ENCODE measurements around the gene OR10V1. TPM values are rescaled to one million over a fixed set of nuclear protein-coding genes. Genes with fewer than 3 reads are reported as not detected.
A peak's percentile ranks its signal among the peaks of the same experiment; 100 is the strongest.

OR10V1 gene
- total and polyA plus RNA-seq, 9 of the 15 experiments (the other 6 are each of a cell fraction or from before 2014, with no cell fraction given), result not detected

DNA sequence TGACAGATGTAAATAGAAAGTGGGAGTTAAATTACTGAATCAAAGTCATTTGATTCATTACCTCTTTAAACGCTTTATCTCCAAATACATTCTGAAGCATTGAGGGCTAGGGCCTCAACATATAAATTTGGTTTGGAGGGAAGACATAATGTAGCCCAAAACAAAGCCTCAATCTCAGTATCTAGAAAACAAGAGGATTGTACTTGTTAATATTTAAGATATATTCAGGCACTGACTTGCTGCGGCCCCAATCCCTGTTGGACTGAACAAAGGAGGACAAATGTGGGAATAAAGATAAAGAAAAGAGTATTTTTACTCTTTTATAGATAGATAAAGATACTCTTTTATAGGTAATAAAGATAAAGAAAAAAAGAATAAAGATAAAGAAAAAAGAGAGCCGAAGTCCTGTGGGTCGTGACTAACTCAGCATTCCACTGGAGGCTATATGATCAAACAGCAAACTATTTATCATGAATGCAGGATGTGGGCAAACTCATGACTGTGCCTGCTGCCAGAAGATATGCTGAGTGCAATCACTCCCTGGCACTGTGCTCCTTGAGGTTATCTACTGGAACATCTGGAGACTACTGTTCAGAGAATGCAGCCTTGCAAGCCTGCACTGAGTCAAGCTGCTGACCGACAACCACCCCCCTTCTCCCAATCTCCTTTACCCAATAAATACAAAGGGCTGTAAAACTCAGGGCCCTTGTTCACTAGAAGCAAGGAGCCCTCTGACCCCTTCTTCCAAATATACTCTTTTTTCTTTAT lies 6.9 kb downstream of the OR10V1 start (continued):
- TF ChIP-seq, protein P1, sequence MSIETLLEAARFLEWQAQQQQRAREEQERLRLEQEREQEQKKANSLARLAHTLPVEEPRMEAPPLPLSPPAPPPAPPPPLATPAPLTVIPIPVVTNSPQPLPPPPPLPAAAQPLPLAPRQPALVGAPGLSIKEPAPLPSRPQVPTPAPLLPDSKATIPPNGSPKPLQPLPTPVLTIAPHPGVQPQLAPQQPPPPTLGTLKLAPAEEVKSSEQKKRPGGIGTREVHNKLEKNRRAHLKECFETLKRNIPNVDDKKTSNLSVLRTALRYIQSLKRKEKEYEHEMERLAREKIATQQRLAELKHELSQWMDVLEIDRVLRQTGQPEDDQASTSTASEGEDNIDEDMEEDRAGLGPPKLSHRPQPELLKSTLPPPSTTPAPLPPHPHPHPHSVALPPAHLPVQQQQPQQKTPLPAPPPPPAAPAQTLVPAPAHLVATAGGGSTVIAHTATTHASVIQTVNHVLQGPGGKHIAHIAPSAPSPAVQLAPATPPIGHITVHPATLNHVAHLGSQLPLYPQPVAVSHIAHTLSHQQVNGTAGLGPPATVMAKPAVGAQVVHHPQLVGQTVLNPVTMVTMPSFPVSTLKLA (conservative IDR thresholded peaks at IDR 0.05), result peak in 1 of 2 experiments; percentile 73; a peak in 3 of 4 replicates
- peak; percentile 87 for TF ChIP-seq MYNN (IDR thresholded peaks at IDR 0.05)
- no peak for TF ChIP-seq MYNN (CRISPR knock-in tag; IDR thresholded peaks at IDR 0.05)
- TF ChIP-seq, protein P2, sequence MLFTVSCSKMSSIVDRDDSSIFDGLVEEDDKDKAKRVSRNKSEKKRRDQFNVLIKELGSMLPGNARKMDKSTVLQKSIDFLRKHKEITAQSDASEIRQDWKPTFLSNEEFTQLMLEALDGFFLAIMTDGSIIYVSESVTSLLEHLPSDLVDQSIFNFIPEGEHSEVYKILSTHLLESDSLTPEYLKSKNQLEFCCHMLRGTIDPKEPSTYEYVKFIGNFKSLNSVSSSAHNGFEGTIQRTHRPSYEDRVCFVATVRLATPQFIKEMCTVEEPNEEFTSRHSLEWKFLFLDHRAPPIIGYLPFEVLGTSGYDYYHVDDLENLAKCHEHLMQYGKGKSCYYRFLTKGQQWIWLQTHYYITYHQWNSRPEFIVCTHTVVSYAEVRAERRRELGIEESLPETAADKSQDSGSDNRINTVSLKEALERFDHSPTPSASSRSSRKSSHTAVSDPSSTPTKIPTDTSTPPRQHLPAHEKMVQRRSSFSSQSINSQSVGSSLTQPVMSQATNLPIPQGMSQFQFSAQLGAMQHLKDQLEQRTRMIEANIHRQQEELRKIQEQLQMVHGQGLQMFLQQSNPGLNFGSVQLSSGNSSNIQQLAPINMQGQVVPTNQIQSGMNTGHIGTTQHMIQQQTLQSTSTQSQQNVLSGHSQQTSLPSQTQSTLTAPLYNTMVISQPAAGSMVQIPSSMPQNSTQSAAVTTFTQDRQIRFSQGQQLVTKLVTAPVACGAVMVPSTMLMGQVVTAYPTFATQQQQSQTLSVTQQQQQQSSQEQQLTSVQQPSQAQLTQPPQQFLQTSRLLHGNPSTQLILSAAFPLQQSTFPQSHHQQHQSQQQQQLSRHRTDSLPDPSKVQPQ (CRISPR knock-in tag; IDR thresholded peaks at IDR 0.05; ENCODE audit: borderline replicate concordance), result no peak
- TF ChIP-seq CBFB (CRISPR knock-in tag; IDR thresholded peaks at IDR 0.05), result no peak
- TF ChIP-seq NFE2 (IDR thresholded peaks at IDR 0.05; ENCODE audit: low read depth), result peak; percentile 65; the same call in 1 of the 2 replicates
- peak; percentile 71 for TF ChIP-seq TEAD2 (tag; IDR thresholded peaks at IDR 0.05)
- peak; percentile 77 for TF ChIP-seq GATAD2A (IDR thresholded peaks at IDR 0.05)
- peak; percentile 45; the same call in 1 of the 2 replicates for TF ChIP-seq ZBTB17 (CRISPR knock-in tag; IDR thresholded peaks at IDR 0.05)
- TF ChIP-seq SMARCB1 (IDR thresholded peaks at IDR 0.05; ENCODE audit: insufficient read length, low read depth), result no peak
- TF ChIP-seq MTA2 (IDR thresholded peaks at IDR 0.05; ENCODE audit: low read depth), result peak; percentile 98
- TF ChIP-seq, protein P3, sequence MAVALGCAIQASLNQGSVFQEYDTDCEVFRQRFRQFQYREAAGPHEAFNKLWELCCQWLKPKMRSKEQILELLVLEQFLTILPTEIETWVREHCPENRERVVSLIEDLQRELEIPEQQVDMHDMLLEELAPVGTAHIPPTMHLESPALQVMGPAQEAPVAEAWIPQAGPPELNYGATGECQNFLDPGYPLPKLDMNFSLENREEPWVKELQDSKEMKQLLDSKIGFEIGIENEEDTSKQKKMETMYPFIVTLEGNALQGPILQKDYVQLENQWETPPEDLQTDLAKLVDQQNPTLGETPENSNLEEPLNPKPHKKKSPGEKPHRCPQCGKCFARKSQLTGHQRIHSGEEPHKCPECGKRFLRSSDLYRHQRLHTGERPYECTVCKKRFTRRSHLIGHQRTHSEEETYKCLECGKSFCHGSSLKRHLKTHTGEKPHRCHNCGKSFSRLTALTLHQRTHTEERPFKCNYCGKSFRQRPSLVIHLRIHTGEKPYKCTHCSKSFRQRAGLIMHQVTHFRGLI (CRISPR knock-in tag; IDR thresholded peaks at IDR 0.05), result peak; percentile 68; the same call in 1 of the 2 replicates
- TF ChIP-seq BHLHE40 (IDR thresholded peaks at IDR 0.05; ENCODE audit: low read length), result peak; percentile 80
- TF ChIP-seq ERF (CRISPR knock-in tag; IDR thresholded peaks at IDR 0.05), result peak; percentile 78; the same call in 1 of the 2 replicates
- TF ChIP-seq GATAD2B (IDR thresholded peaks at IDR 0.05; ENCODE audit: borderline replicate concordance), result peak; percentile 83; the same call in 1 of the 2 replicates
- TF ChIP-seq NCOA1 (IDR thresholded peaks at IDR 0.05; ENCODE audit: low read depth), result peak; percentile 90
- TF ChIP-seq MTA3 (IDR thresholded peaks at IDR 0.05; ENCODE audit: borderline replicate concordance), result peak; percentile 92
- peak; percentile 78; the same call in 1 of the 2 replicates for TF ChIP-seq NBN (IDR thresholded peaks at IDR 0.05; ENCODE audit: low read depth)
- TF ChIP-seq, protein P4, sequence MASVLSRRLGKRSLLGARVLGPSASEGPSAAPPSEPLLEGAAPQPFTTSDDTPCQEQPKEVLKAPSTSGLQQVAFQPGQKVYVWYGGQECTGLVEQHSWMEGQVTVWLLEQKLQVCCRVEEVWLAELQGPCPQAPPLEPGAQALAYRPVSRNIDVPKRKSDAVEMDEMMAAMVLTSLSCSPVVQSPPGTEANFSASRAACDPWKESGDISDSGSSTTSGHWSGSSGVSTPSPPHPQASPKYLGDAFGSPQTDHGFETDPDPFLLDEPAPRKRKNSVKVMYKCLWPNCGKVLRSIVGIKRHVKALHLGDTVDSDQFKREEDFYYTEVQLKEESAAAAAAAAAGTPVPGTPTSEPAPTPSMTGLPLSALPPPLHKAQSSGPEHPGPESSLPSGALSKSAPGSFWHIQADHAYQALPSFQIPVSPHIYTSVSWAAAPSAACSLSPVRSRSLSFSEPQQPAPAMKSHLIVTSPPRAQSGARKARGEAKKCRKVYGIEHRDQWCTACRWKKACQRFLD (CRISPR knock-in tag; IDR thresholded peaks at IDR 0.05), result peak; percentile 96
- peak; percentile 65; the same call in 1 of the 2 replicates for TF ChIP-seq KLF6 (CRISPR knock-in tag; IDR thresholded peaks at IDR 0.05; ENCODE audit: borderline replicate concordance)
- TF ChIP-seq KHSRP (IDR thresholded peaks at IDR 0.05), result peak; percentile 72; the same call in 1 of the 2 replicates
- peak; percentile 98 for TF ChIP-seq PML (IDR thresholded peaks at IDR 0.05; ENCODE audit: low read length)
